Measurements from ENCODE around the gene CMKLR1. TPM values are rescaled to one million over a fixed set of nuclear protein-coding genes. Genes with fewer than 3 reads are reported as not detected.

Gene CMKLR1
- total and polyA plus RNA-seq, 2 experiments from 2014 or later = 0.06 TPM; not detected in 1

- no peaks in the 10 kb centered on the region for H3K4me1 ChIP-seq (ENCODE audit: low read depth)
- no peak overlapping the region for H3K4me3 ChIP-seq
- H3K27ac ChIP-seq = no peak overlapping the region
- no peaks in the 10 kb centered on the region for H3K9me3 ChIP-seq (ENCODE audit: low read depth)
- no peaks in the 10 kb centered on the region for H3K27me3 ChIP-seq
- DNase-seq (ENCODE audit: low read depth in 1 of 2, low spot score in 1 of 2) = no peak
- TF ChIP-seq CTCF (IDR thresholded peaks at IDR 0.05; ENCODE audit: low read depth, low read length) = no peak
- H3K36me3 ChIP-seq = no peaks in the 10 kb centered on the region
Measured at GRCh38 chr12:108240027-108240785, 98.9 kb downstream of the CMKLR1 start.

GRCh38 chr12:108239378-108239777, 99.7 kb downstream of the CMKLR1 start:
- no peaks in the 10 kb centered on the region for H3K4me1 ChIP-seq (ENCODE audit: low read depth)
- no peak for TF ChIP-seq CTCF (IDR thresholded peaks at IDR 0.05; ENCODE audit: low read depth, low read length)
- H3K4me3 ChIP-seq = no peak overlapping the region
- H3K9me3 ChIP-seq (ENCODE audit: low read depth) = no peaks in the 10 kb centered on the region
- DNase-seq (ENCODE audit: low read depth in 1 of 2, low spot score in 1 of 2) = no peak
- no peaks in the 10 kb centered on the region for H3K27me3 ChIP-seq
- H3K27ac ChIP-seq = no peak overlapping the region
- no peaks in the 10 kb centered on the region for H3K36me3 ChIP-seq

- no peak for DNase-seq (ENCODE audit: low read depth in 1 of 2, low spot score in 1 of 2)
- Histone ChIP-seq H3K4me1 (ENCODE audit: low read depth) (no peaks in the 10 kb centered on the region), H3K9me3 (ENCODE audit: low read depth) (no peaks in the 10 kb centered on the region), H3K4me3 (no peak overlapping the region), H3K27me3 (no peaks in the 10 kb centered on the region), H3K36me3 (no peaks in the 10 kb centered on the region), H3K27ac (no peak overlapping the region)
- TF ChIP-seq CTCF (IDR thresholded peaks at IDR 0.05; ENCODE audit: low read depth, low read length) = no peak
Measured at GRCh38 chr12:108238474-108238873, 100.6 kb downstream of the CMKLR1 start.

Other genes starting within 250 kb of the CMKLR1 start
- gene WSCD2, start 210.0 kb downstream of the CMKLR1 start, total RNA-seq = 4.1 and 7.0 TPM in 2 replicates
- 5.8 and 7.1 TPM in 2 replicates for gene WSCD2, start 210.0 kb downstream of the CMKLR1 start, polyA plus RNA-seq
- 3.5 and 4.3 TPM in 2 replicates for gene FICD, start 176.0 kb upstream of the CMKLR1 start, total RNA-seq
- gene FICD, start 176.0 kb upstream of the CMKLR1 start, polyA plus RNA-seq = 3.6 and 4.2 TPM in 2 replicates
- 75.9 and 145 TPM in 2 replicates for gene SART3, start 221.9 kb upstream of the CMKLR1 start, total RNA-seq
- 23.2 and 36.5 TPM in 2 replicates for gene SART3, start 221.9 kb upstream of the CMKLR1 start, polyA plus RNA-seq
- 90.0 and 97.5 TPM in 2 replicates for gene ISCU, start 223.3 kb upstream of the CMKLR1 start, total RNA-seq
- 136 and 158 TPM in 2 replicates for gene ISCU, start 223.3 kb upstream of the CMKLR1 start, polyA plus RNA-seq